T-helper 1 cell (primary cell): ENCODE data around the gene GJD3.

Source experiments
- DNase-seq, 5 donors: peaks; one replicate each; pipeline ENCODE4 v3.0.0-alpha.2; 2012 to 2020

The GJD3 gene

DNA sequence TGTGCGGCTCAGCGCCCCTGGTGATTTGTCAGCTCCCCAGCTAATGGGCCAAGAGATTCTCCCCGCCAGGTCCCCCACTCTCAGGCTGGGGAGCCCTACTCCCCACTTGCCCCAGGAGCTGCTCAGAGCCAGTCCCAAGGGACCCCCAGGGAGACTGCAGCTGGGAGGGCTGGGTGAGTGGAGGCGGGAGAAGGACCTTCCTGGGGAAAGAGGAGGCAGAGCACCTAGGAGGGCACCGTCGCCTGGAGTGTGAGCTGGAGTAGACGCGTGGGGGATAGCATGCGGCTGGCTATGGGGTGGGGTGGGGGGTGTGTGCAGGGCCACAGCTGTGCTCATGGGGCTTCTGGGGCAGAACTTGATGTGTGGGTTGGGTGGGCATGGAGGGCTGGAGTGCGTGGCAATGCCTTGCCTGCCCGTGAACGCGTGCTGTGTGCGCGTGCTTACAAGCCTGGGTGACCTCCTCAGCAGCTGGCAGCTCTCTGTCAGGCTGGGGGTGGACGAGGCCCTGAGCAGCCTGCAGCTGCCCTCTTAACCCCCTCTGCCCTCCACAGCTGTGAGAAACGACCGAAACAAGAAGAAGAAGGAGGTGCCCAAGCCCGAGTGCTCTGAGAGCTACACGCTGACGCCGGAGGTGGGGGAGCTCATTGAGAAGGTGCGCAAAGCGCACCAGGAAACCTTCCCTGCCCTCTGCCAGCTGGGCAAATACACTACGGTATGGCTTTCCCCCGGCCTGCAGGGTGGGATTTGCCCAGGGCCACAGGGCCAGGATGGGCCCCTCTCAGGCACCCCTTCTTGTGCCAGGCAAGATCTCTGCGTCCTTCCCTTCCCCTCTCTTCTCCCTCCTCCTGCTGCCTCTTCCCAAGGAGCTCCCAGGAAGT is 12.9 kb downstream of the GJD3 start:
- no peak for DNase-seq

GRCh38 chr17:40350689-40351358 is 13.7 kb downstream of the GJD3 start:
- no peak for DNase-seq

DNA sequence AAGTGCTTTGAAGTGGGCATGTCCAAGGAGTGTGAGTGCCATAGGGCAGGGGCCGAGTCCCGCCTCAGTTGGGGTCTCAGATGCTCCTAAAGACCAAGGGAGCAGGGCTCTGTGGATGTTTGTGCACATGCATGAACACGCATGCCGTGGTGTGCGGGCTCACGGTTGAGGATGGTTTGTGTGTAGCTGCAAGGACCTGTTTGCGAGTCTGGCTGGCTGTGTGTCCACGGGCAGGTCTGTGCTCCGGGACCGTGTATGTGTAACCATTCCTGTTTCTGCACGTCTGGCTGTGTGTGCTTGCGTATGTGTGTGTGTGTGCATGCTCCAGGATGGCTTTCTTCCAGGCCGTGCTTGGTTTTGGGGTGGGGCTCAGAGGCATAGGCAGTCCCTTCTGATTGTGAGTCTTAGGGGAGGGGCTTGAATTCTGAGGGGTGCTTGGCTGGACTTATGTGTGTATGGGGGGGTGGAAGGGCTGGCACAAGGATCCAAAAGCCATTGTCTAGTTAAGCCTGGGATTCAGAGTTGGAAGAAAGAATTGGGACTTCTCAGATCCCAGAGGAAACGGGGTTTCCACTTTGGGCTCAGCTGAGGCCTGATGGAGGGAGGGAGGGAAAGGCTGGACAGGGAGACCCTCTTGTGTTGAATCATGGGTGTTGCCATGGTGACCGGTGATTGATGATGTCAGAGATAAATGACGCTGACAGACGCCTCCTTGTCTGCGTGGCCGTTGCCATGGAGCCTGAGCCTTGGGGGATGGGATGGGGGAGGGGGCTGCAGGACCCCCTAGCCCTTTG is 14.4 kb downstream of the GJD3 start:
- DNase-seq: no peak

DNA sequence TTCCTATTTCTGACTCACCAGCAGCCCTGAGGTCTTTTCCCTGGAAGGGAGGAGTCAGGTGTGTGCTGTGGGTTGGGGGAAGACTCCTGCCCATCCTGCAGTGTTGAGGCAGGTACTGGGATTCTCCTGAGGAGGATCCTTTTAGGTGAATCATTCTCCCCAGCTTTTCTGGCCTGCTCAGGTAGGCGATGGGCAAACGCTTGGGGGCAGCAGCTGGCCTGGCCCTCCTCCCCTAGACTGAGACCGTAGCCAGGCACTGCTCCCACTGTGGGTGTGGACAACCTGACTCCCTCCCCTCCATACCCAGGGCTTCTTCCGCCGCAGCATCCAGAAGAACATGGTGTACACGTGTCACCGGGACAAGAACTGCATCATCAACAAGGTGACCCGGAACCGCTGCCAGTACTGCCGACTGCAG is 15.1 kb downstream of the GJD3 start:
- DNase-seq: no peak

DNA sequence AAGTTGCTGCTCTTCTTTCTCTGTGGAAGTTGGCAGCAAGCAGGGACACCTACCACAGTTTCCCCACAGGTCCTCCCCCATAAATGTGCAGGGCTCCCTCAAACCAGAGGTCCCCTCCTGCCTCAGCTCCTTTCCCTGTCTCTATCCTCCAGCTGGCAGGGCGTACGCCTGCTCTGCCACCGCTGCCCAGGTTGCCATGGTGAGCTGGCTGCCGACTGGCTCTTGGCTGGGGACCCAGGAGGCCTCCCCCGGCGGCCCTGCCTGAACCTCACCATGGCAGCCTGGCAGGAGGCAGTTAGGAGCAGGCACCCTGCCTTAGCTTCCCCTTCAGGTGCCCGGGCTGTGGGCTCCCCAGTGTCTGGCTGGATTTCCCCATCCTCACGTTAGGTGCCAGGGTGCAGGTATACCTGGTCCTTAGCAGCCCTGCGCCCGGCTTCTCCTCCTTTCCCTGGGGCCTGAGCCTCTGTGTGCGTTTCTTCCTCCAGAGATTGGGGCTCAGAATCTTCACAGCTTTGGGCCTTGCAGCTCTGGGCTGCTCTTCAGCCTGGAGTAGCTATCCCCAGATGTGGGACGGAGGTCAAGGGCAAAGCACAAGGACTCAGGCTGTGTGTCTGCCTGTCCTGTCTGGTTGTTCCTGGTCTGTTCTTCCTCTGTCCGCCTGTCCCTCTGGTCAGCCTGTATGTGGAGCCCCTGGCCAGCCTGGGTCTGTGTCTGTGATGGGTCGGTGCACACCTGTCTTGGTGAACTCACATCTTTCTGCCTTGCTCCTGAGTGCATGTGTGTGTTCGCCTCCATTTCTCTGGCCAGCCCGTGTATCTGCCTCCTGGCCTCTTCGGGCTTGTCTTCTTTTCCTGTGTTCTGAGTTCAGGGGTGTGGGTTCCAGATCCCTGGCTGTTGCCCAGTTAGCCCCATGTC is 15.7 kb downstream of the GJD3 start:
- no peak for DNase-seq

GRCh38 chr17:40348136-40348504 is 16.4 kb downstream of the GJD3 start:
- no peak for DNase-seq

GRCh38 chr17:40347319-40348135 is 17.0 kb downstream of the GJD3 start:
- DNase-seq: no peak

DNA sequence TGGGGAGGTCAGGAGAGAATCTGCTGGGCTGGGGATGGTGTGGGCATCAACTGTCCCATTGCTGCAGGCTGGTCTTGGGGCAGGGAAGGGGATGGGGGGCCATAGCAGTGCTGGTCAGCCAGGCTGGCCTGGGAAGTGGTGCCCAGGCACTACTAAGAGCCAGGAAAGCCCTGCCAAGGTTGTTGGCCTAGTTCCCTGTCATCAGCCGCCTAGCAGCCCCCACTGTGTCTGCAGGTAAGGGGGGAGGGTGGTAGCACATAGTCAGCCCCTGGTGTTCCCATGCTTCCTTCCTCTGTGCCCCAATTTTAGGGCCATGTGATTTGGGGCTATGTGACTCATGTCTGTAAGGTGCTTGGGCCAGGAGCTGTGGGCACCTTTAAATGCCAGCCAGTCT is 17.8 kb downstream of the GJD3 start:
- no peak for DNase-seq

DNA sequence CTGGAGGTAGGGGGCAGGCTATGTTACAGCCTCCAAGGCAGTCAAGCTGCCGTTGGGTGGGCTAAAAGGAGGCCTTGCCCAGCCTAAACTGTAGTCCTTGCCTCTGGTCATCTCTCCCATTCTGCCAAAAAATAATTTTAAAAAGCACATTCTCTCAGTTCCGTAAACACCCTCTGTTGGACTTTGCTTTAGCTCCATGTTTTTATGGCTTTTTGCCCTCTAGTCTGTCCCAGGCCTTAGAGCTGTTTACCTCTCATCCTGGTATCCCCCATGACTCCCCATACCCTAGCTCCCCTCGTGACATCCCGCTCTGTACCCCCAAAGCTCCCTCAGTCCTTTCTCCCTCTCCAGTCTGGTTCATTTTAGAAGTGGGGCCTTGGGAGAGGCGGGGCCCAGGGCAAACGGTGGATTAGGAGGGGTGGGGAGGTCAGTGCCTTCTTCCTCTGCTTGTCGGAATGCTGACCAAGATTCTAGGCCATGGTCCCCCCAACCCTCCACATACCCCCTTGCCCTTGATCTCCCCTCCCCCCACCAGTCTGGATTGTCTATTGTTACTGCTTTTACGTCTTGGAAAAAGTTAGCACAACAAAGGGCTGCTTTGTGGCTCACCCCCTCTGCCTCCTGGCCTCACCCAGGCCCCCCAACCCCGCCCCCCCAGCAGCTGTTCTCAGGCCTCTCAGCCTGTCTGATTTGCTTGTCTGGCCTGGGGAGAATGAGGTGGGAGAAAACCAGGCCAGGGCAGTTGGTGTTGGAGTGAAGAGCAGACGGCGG is 18.4 kb downstream of the GJD3 start:
- DNase-seq: no peak

GRCh38 chr17:40345161-40345993 is 19.2 kb downstream of the GJD3 start:
- DNase-seq: peak in 1 of 5 donors; percentile 41

DNA sequence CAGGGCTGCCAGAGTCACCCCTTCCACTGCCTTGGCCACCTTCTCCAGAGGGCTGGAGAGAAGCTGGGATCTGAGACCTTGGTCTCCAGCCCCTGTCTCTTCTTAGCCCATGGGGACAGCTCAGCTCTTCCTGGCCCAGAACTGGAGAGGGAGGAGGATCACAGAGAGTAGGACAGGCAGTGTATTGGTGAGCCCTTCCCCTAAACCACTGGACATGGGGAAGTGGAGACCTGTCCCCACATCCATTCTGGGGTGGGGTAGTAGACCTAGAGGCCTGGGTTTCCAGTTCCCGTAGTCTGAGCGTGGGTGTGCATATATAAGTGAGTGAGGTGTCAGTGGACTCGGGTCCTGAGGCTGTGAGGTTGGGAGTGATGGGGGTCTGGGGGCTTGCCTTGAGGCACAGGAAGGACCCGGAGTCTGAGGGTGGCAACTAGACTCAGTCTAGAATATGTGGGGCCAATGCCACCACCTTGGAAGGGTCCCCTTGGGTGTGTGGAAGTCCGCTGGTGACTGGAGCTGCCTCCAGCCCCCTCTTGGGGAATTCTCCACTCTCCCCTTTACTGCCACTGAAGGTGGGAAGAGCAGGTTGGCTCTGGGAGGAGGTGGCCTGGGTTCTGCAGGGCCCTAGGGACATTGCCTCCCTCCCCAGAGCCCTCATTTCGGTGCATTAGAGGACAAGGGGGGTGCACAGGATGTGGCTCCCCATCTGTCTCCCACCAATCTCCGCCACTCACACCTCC is 19.9 kb downstream of the GJD3 start:
- no peak for DNase-seq

- DNase-seq: no peak
These were observed 21.1 kb downstream of the GJD3 start for GRCh38 chr17:40343219-40344119.

GRCh38 chr17:40342504-40343218 is 21.9 kb downstream of the GJD3 start:
- DNase-seq: no peak

GRCh38 chr17:40341808-40342503 is 22.6 kb downstream of the GJD3 start:
- no peak for DNase-seq

GRCh38 chr17:40340880-40341807 is 23.4 kb downstream of the GJD3 start:
- DNase-seq: peak; percentile 80 to 94 (median 86)
